CD4-positive, alpha-beta T cell (primary cell): ENCODE results near the gene CEP68. TPM values are rescaled to one million over a fixed set of nuclear protein-coding genes. Genes with fewer than 3 reads are reported as not detected.

Source experiments
- ATAC-seq: fragments of 200-7000 bp; cut with Tn5 transposase; one replicate; pipeline ENCODE4 v1.10.0; 2022; ENCODE audit warnings: mild to moderate bottlenecking; ENCODE audit not compliant: poor library complexity
- CTCF ChIA-PET: fragments of 350-600 bp; sonication (Branson Sonifier 250); formaldehyde crosslinking; loops from one replicate; lab custom pipeline; 2021; ENCODE audit warnings: antibody characterized with exemption, inconsistent platforms; lab: Charles Lee
- POLR2A ChIA-PET: fragments of 350-600 bp; sonication (Branson Sonifier 250); formaldehyde crosslinking; loops from one replicate; lab custom pipeline; 2021; ENCODE audit warnings: antibody characterized with exemption, inconsistent platforms; lab: Charles Lee
- DNase-seq, 14 experiments: peaks; one replicate each; pipeline ENCODE4 v3.0.0-alpha.2; 2013 to 2020; ENCODE audit warnings: mixed read lengths in 2 of 14
- H3K27ac ChIP-seq, 2 donors: one replicate each; pipeline versions ENCODE4 v1.5.1 to v1.7.0; 2013; ENCODE audit warnings: low read length in 2 of 2, low read depth in 1 of 2, mild to moderate bottlenecking in 1 of 2
- H3K27me3 ChIP-seq, 2 experiments: 1 replicate in 1 of 2; 2 replicates in 1 of 2; pipeline versions ENCODE4 v1.6.1 to v1.7.0; 2013; ENCODE audit warnings: low read length in 2 of 2, control low read depth in 1 of 2, mild to moderate bottlenecking in 1 of 2, moderate library complexity in 1 of 2; ENCODE audit not compliant: insufficient read depth in 2 of 2, control insufficient read depth in 1 of 2
- H3K36me3 ChIP-seq: one replicate; pipeline ENCODE4 v1.6.1; 2013; ENCODE audit warnings: low read length, control low read depth; ENCODE audit not compliant: insufficient read depth
- H3K4me1 ChIP-seq: one replicate; pipeline ENCODE4 v1.6.1; 2013; ENCODE audit warnings: low read length, control low read depth; ENCODE audit not compliant: insufficient read depth
- H3K4me3 ChIP-seq: one replicate; pipeline ENCODE4 v1.5.1; 2013; ENCODE audit warnings: mild to moderate bottlenecking, low read length, moderate library complexity
- H3K9me3 ChIP-seq, 2 experiments: 1 replicate in 1 of 2; 2 replicates in 1 of 2; pipeline versions ENCODE4 v1.6.1 to v1.7.0; 2013; ENCODE audit warnings: low read length in 2 of 2, mild to moderate bottlenecking in 2 of 2, control low read depth in 1 of 2, moderate library complexity in 1 of 2; ENCODE audit not compliant: control insufficient read depth in 1 of 2, insufficient read depth in 1 of 2
- H3K27ac Mint-ChIP-seq: one replicate; pipeline ENCODE4 v1.8.0; 2020; ENCODE audit warnings: mixed read lengths
- H3K27me3 Mint-ChIP-seq: one replicate; pipeline ENCODE4 v1.8.0; 2021; ENCODE audit warnings: mixed read lengths
- H3K36me3 Mint-ChIP-seq: one replicate; pipeline ENCODE4 v1.8.0; 2021; ENCODE audit warnings: low read depth, mixed read lengths
- H3K4me1 Mint-ChIP-seq: one replicate; pipeline ENCODE4 v1.8.0; 2021; ENCODE audit warnings: low read depth, mixed read lengths
- H3K4me3 Mint-ChIP-seq: one replicate; pipeline ENCODE4 v1.8.0; 2020; ENCODE audit warnings: mild to moderate bottlenecking, mixed read lengths
- H3K9me3 Mint-ChIP-seq: one replicate; pipeline ENCODE4 v1.8.0; 2020; ENCODE audit warnings: mixed read lengths
- intact Hi-C, 2 experiments: fragments of 100-400 bp; cut with DNase I in 1 of 2; cut with micrococcal nuclease in 1 of 2; formaldehyde crosslinking; loops; one replicate each; pipeline versions ENCODE4 v1.15.1 to v1.9.0; 2023 to 2025; cut with DNase I, micrococcal nuclease
- total RNA-seq, 174 experiments: library from RNA in 2 of 174; stranded (reverse) in 2 of 174; gene quantifications; one replicate each; pipeline ENCODE4 v1.2.3 and lab custom pipeline; 2021 to 2026
- TF ChIP-seq, protein P1 (sequence below): fragments of 200-600 bp; IDR thresholded peaks from one replicate; pipeline ENCODE4 v1.8.0; 2022; ENCODE audit warnings: antibody characterized with exemption, mild to moderate bottlenecking

Gene CEP68
- total RNA-seq, 2 experiments from 2014 or later = 19.4 to 20.1 TPM

DNA sequence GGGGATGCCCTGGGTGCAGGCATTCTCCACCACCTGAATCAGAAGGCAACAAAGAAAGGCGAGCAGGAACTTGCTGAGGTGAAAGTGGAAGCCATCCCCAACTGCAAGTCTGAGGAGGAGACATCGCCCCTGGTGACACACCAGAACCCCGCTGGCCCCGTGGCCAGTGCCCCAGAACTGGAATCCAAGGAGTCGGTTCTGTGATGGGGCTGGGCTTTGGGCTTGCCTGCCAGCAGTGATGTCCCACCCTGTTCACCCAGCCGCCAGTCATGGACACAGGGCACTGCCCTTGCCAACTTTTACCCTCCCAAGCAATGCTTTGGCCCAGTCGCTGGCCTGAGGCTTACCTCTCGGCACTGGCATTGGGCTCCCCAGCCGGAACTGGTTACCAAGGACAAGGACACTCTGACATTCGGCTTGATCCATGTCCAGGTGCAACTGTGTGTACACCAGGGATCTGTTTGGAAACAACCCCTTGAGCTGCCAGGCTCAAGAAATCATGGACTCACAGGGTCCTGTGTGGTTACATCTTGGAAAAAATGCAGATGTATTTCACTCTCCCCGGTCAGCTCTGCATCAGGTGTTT, 35.2 kb upstream of the CEP68 start:
- Mint-ChIP-seq H3K27ac (no peak overlapping the region), H3K9me3 (no peaks in the 10 kb centered on the region), H3K27me3 (no peaks in the 10 kb centered on the region), H3K4me1 (peaks cover 4% of the 10 kb centered on the region), H3K36me3 (peaks cover 13% of the 10 kb centered on the region), H3K4me3 (no peak overlapping the region)
- CTCF ChIA-PET = no interaction called here
- TF ChIP-seq, protein P1, sequence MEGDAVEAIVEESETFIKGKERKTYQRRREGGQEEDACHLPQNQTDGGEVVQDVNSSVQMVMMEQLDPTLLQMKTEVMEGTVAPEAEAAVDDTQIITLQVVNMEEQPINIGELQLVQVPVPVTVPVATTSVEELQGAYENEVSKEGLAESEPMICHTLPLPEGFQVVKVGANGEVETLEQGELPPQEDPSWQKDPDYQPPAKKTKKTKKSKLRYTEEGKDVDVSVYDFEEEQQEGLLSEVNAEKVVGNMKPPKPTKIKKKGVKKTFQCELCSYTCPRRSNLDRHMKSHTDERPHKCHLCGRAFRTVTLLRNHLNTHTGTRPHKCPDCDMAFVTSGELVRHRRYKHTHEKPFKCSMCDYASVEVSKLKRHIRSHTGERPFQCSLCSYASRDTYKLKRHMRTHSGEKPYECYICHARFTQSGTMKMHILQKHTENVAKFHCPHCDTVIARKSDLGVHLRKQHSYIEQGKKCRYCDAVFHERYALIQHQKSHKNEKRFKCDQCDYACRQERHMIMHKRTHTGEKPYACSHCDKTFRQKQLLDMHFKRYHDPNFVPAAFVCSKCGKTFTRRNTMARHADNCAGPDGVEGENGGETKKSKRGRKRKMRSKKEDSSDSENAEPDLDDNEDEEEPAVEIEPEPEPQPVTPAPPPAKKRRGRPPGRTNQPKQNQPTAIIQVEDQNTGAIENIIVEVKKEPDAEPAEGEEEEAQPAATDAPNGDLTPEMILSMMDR = no peak
- H3K27ac ChIP-seq = no peak overlapping the region
- peaks cover 11% of the 10 kb centered on the region for H3K36me3 ChIP-seq
- H3K27me3 ChIP-seq = no peaks in the 10 kb centered on the region
- H3K9me3 ChIP-seq = no peaks in the 10 kb centered on the region
- no peaks in the 10 kb centered on the region for H3K4me1 ChIP-seq
- POLR2A ChIA-PET = interaction anchor here (1.3 kb wide), 1 partner anchor 11 kb away, joined by 3 read pairs; no protein-coding TSS in a partner anchor
- H3K4me3 ChIP-seq = no peak overlapping the region
- DNase-seq = no peak
- intact Hi-C loops = no loop called here
- ATAC-seq = no peak

DNA sequence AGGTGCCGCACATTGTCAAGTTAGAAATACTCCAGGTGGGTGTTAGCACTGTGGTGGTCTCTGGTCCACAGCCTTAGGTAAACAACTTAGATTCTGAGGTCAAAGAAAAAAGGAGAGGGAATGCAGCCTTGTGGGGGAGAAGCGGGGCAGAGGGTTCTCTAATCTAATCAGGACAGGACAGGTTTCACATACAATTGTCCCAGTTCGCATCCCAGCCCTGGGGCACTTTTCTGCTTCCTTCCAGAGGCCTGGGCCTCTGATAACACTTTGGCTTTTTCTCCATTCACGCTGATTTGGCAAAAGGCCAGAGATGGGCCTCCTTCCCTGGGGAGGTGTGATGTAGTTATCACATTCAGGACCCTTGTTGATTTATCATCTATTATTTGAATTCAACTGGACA, 34.5 kb upstream of the CEP68 start:
- H3K36me3 Mint-ChIP-seq = peaks cover 13% of the 10 kb centered on the region
- Histone ChIP-seq H3K27ac (no peak overlapping the region), H3K27me3 (no peaks in the 10 kb centered on the region), H3K9me3 (no peaks in the 10 kb centered on the region), H3K4me1 (no peaks in the 10 kb centered on the region), H3K36me3 (peaks cover 11% of the 10 kb centered on the region), H3K4me3 (no peak overlapping the region)
- H3K27ac Mint-ChIP-seq = no peak overlapping the region
- TF ChIP-seq, protein P1 = no peak
- no peak for ATAC-seq
- CTCF ChIA-PET = no interaction called here
- H3K4me3 Mint-ChIP-seq = no peak overlapping the region
- no peak for DNase-seq
- intact Hi-C loops = no loop called here
- H3K4me1 Mint-ChIP-seq = peaks cover 4% of the 10 kb centered on the region
- H3K27me3 Mint-ChIP-seq = no peaks in the 10 kb centered on the region
- no peaks in the 10 kb centered on the region for H3K9me3 Mint-ChIP-seq
- POLR2A ChIA-PET = no interaction called here

DNA sequence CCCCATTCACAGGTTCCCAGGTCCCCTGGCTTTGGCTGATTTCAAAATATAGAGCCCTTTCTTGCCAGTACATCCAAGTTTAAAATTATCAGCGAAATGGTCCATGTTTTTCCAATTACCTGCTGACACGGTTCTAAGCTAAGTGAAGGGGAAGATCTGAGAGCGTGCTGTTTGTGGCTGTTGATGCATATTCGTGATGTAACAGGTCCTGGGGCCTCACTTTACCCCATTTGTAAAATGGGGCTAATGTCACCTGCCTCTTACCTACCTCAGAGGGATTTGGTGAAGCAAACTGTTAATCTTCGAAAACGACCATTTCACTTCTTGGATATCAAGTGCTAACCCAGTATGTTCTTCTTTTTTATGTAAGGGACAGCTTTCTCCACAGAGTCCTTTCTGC, 34.0 kb upstream of the CEP68 start:
- POLR2A ChIA-PET = no interaction called here
- Mint-ChIP-seq H3K4me1 (peaks cover 4% of the 10 kb centered on the region), H3K36me3 (peaks cover 13% of the 10 kb centered on the region), H3K4me3 (no peak overlapping the region), H3K27me3 (no peaks in the 10 kb centered on the region), H3K9me3 (no peaks in the 10 kb centered on the region), H3K27ac (no peak overlapping the region)
- intact Hi-C loops = no loop called here
- no peaks in the 10 kb centered on the region for H3K4me1 ChIP-seq
- no peak overlapping the region for H3K27ac ChIP-seq
- CTCF ChIA-PET = no interaction called here
- no peak for ATAC-seq
- peaks cover 11% of the 10 kb centered on the region for H3K36me3 ChIP-seq
- no peaks in the 10 kb centered on the region for H3K27me3 ChIP-seq
- H3K4me3 ChIP-seq = no peak overlapping the region
- H3K9me3 ChIP-seq = no peaks in the 10 kb centered on the region
- TF ChIP-seq, protein P1 = no peak
- DNase-seq = no peak
